Activated T-helper 1 cell treated with anti-CD3 and anti-CD28 coated beads, Interleukin-12 subunit alpha, Interleukin-12 subunit beta, Interleukin-2, Interleukin-4 antibody, amounts not matched to agents 30 ng/mL and 10 ng/mL and 1 ng/mL, durations not matched to agents 14 hours and 24 hours and 36 hours (primary cell): ENCODE results near the gene ZEB2. TPM values are rescaled to one million over a fixed set of nuclear protein-coding genes. Genes with fewer than 3 reads are reported as not detected.
A peak's percentile ranks its signal among the peaks of the same experiment; 100 is the strongest.

Experiments
- DNase-seq: peaks from one replicate; pipeline ENCODE4 v3.0.0; 2021; ENCODE audit warnings: low spot score
- H3K27ac Mint-ChIP-seq: one replicate; pipeline ENCODE4 v1.8.0; 2021; ENCODE audit warnings: mild to moderate bottlenecking, mixed read lengths
- H3K27me3 Mint-ChIP-seq: one replicate; pipeline ENCODE4 v1.8.0; 2022; ENCODE audit warnings: mild to moderate bottlenecking, moderate library complexity, mixed read lengths; ENCODE audit not compliant: insufficient read depth
- H3K36me3 Mint-ChIP-seq: one replicate; pipeline ENCODE4 v1.8.0; 2021; ENCODE audit warnings: low read depth, mixed read lengths
- H3K4me1 Mint-ChIP-seq: one replicate; pipeline ENCODE4 v1.8.0; 2021; ENCODE audit warnings: low read depth, mixed read lengths
- H3K4me3 Mint-ChIP-seq: one replicate; pipeline ENCODE4 v1.8.0; 2021; ENCODE audit warnings: mild to moderate bottlenecking, moderate library complexity, mixed read lengths
- H3K9me3 Mint-ChIP-seq: one replicate; pipeline ENCODE4 v1.8.0; 2021; ENCODE audit warnings: mixed read lengths
- intact Hi-C: fragments of 100-400 bp; cut with micrococcal nuclease; formaldehyde crosslinking; loops from one replicate; pipeline ENCODE4 v1.15.1; 2024
- total RNA-seq: library from RNA; stranded (reverse); gene quantifications from 2 replicates; pipeline ENCODE4 v1.2.3, GENCODE V29; 2022

ZEB2 gene
- total RNA-seq, 1 donor from 2014 or later, result 27.8 TPM

- H3K27me3 Mint-ChIP-seq, result peaks cover 66% of the 10 kb centered on the region
- H3K9me3 Mint-ChIP-seq, result no peaks in the 10 kb centered on the region
- intact Hi-C loops, result loop anchor here (5.0 kb wide), 1 partner anchor 59 kb away; no protein-coding TSS in a partner anchor
- H3K36me3 Mint-ChIP-seq, result peaks cover 2% of the 10 kb centered on the region
- H3K27ac Mint-ChIP-seq, result no peak overlapping the region
- H3K4me3 Mint-ChIP-seq, result peak overlapping the region; percentile 81
- DNase-seq, result no peak
- H3K4me1 Mint-ChIP-seq, result peaks cover 22% of the 10 kb centered on the region
Observed at GRCh38 chr2:144523596-144524117, 3.7 kb upstream of the ZEB2 start.

GRCh38 chr2:144522897-144523595 lies 3.1 kb upstream of the ZEB2 start:
- Mint-ChIP-seq H3K27me3 (peaks cover 61% of the 10 kb centered on the region), H3K9me3 (no peaks in the 10 kb centered on the region), H3K36me3 (peaks cover 2% of the 10 kb centered on the region), H3K27ac (no peak overlapping the region), H3K4me3 (peak overlapping the region; percentile 81), H3K4me1 (peaks cover 22% of the 10 kb centered on the region)
- no peak for DNase-seq
- intact Hi-C loops, result loop anchor here (5.0 kb wide), 1 partner anchor 59 kb away; no protein-coding TSS in a partner anchor

GRCh38 chr2:144522176-144522896 lies 2.4 kb upstream of the ZEB2 start:
- Mint-ChIP-seq H3K4me1 (peaks cover 22% of the 10 kb centered on the region), H3K4me3 (peak overlapping the region; percentile 81), H3K9me3 (no peaks in the 10 kb centered on the region), H3K27me3 (peaks cover 55% of the 10 kb centered on the region), H3K27ac (no peak overlapping the region), H3K36me3 (peaks cover 2% of the 10 kb centered on the region)
- no peak for DNase-seq
- intact Hi-C loops, result loop anchor here (5.0 kb wide), 1 partner anchor 60 kb away; no protein-coding TSS in a partner anchor

GRCh38 chr2:144521686-144522085 lies 1.8 kb upstream of the ZEB2 start:
- DNase-seq, result no peak
- H3K36me3 Mint-ChIP-seq, result peaks cover 4% of the 10 kb centered on the region
- H3K4me1 Mint-ChIP-seq, result peaks cover 22% of the 10 kb centered on the region
- intact Hi-C loops, result loop anchor here (5.0 kb wide), 1 partner anchor 61 kb away; no protein-coding TSS in a partner anchor
- peaks cover 48% of the 10 kb centered on the region for H3K27me3 Mint-ChIP-seq
- no peaks in the 10 kb centered on the region for H3K9me3 Mint-ChIP-seq
- no peak overlapping the region for H3K4me3 Mint-ChIP-seq
- no peak overlapping the region for H3K27ac Mint-ChIP-seq

GRCh38 chr2:144520756-144521487 lies 1.0 kb upstream of the ZEB2 start:
- Mint-ChIP-seq H3K27ac (no peak overlapping the region), H3K4me3 (no peak overlapping the region), H3K36me3 (peaks cover 4% of the 10 kb centered on the region), H3K4me1 (peaks cover 22% of the 10 kb centered on the region), H3K27me3 (peaks cover 45% of the 10 kb centered on the region), H3K9me3 (no peaks in the 10 kb centered on the region)
- DNase-seq, result no peak
- intact Hi-C loops, result loop anchor here (1.0 to 5.0 kb wide), 2 partner anchors 27 to 61 kb away; no protein-coding TSS in a partner anchor

GRCh38 chr2:144519597-144519933 lies 354 bp downstream of the ZEB2 start:
- Mint-ChIP-seq H3K27me3 (peaks cover 40% of the 10 kb centered on the region), H3K4me3 (no peak overlapping the region), H3K4me1 (peaks cover 28% of the 10 kb centered on the region), H3K36me3 (peaks cover 4% of the 10 kb centered on the region), H3K27ac (no peak overlapping the region), H3K9me3 (no peaks in the 10 kb centered on the region)
- intact Hi-C loops, result loop anchor here (1.0 to 5.0 kb wide), 9 partner anchors 33 to 1391 kb away; partner anchors contain the start of gene ARHGAP15
- no peak for DNase-seq

- Mint-ChIP-seq H3K36me3 (peaks cover 4% of the 10 kb centered on the region), H3K27ac (no peak overlapping the region), H3K27me3 (peaks cover 44% of the 10 kb centered on the region), H3K9me3 (no peaks in the 10 kb centered on the region), H3K4me1 (peaks cover 33% of the 10 kb centered on the region), H3K4me3 (no peak overlapping the region)
- DNase-seq, result no peak
- intact Hi-C loops, result loop anchor here (1.0 to 5.0 kb wide), 9 partner anchors 34 to 1390 kb away; partner anchors contain the start of gene ARHGAP15
Observed at GRCh38 chr2:144518748-144519596, 947 bp downstream of the ZEB2 start.

GRCh38 chr2:144517866-144518747 lies 1.8 kb downstream of the ZEB2 start:
- no peaks in the 10 kb centered on the region for H3K9me3 Mint-ChIP-seq
- peaks cover 28% of the 10 kb centered on the region for H3K4me1 Mint-ChIP-seq
- H3K27me3 Mint-ChIP-seq, result peaks cover 44% of the 10 kb centered on the region
- H3K36me3 Mint-ChIP-seq, result peaks cover 4% of the 10 kb centered on the region
- no peak overlapping the region for H3K4me3 Mint-ChIP-seq
- intact Hi-C loops, result loop anchor here (1.0 to 5.0 kb wide), 17 partner anchors 35 to 1389 kb away; partner anchors contain the start of gene ARHGAP15
- DNase-seq, result no peak
- H3K27ac Mint-ChIP-seq, result peak overlapping the region; percentile 83

GRCh38 chr2:144516981-144517865 lies 2.7 kb downstream of the ZEB2 start:
- H3K4me1 Mint-ChIP-seq, result peaks cover 25% of the 10 kb centered on the region
- peaks cover 43% of the 10 kb centered on the region for H3K27me3 Mint-ChIP-seq
- no peaks in the 10 kb centered on the region for H3K9me3 Mint-ChIP-seq
- peak overlapping the region; percentile 100 for H3K27ac Mint-ChIP-seq
- H3K4me3 Mint-ChIP-seq, result no peak overlapping the region
- intact Hi-C loops, result loop anchor here (1.0 to 5.0 kb wide), 13 partner anchors 103 to 1255 kb away; no protein-coding TSS in a partner anchor
- peaks cover 3% of the 10 kb centered on the region for H3K36me3 Mint-ChIP-seq
- peak; percentile 44 for DNase-seq

GRCh38 chr2:144516411-144516980 lies 3.4 kb downstream of the ZEB2 start:
- Mint-ChIP-seq H3K4me1 (peaks cover 26% of the 10 kb centered on the region), H3K36me3 (peaks cover 2% of the 10 kb centered on the region), H3K27me3 (peaks cover 39% of the 10 kb centered on the region), H3K27ac (peak overlapping the region; percentile 80), H3K9me3 (no peaks in the 10 kb centered on the region), H3K4me3 (peak overlapping the region; percentile 90)
- no peak for DNase-seq
- intact Hi-C loops, result loop anchor here (2.0 to 5.0 kb wide), 9 partner anchors 134 to 1254 kb away; no protein-coding TSS in a partner anchor
